ENCODE data around the gene WNK3. TPM values are rescaled to one million over a fixed set of nuclear protein-coding genes. Genes with fewer than 3 reads are reported as not detected.

WNK3 gene
- total and polyA plus RNA-seq, 10 of the 15 experiments (the other 5 are each of a cell fraction or from before 2014, with no cell fraction given), result 0.02 to 0.15 (median 0.03) TPM; not detected in 1

- no peak for TF ChIP-seq EGR1 (IDR thresholded peaks at IDR 0.05; ENCODE audit: borderline replicate concordance in 1 of 2, low read depth in 2 of 2, low read length in 2 of 2)
- no peak for TF ChIP-seq ZBTB4 (CRISPR knock-in tag; IDR thresholded peaks at IDR 0.05)
- TF ChIP-seq ELK1 (IDR thresholded peaks at IDR 0.05; ENCODE audit: low read depth, low read length), result no peak
- TF ChIP-seq GABPA (IDR thresholded peaks at IDR 0.05; ENCODE audit: low read depth), result no peak
- no peak for TF ChIP-seq MAX (IDR thresholded peaks at IDR 0.05; ENCODE audit: low read depth, low read length)
- peak; percentile 84 for TF ChIP-seq YY1 (IDR thresholded peaks at IDR 0.05; ENCODE audit: low read depth, low read length)
- TF ChIP-seq ATF7 (IDR thresholded peaks at IDR 0.05; ENCODE audit: low read depth), result 0 out of 2 replicates have a peak, but pooled peaks have one; percentile 30
- no peak for TF ChIP-seq MTA3 (IDR thresholded peaks at IDR 0.05; ENCODE audit: borderline replicate concordance, low read length)
- TF ChIP-seq PKNOX1 (IDR thresholded peaks at IDR 0.05), result no peak
- peak; percentile 39; the same call in 1 of the 2 replicates for TF ChIP-seq IKZF1 (conservative IDR thresholded peaks at IDR 0.05)
- TF ChIP-seq RELB (IDR thresholded peaks at IDR 0.05; ENCODE audit: low read depth), result no peak
- TF ChIP-seq JUNB (IDR thresholded peaks at IDR 0.05), result no peak
- peak; percentile 70 for TF ChIP-seq LARP7 (IDR thresholded peaks at IDR 0.05)
- no peak for TF ChIP-seq CBX5 (IDR thresholded peaks at IDR 0.05; ENCODE audit: low read depth)
- TF ChIP-seq ZBTB40 (IDR thresholded peaks at IDR 0.05; ENCODE audit: borderline replicate concordance), result no peak
- no peak for TF ChIP-seq ZNF274 (IDR thresholded peaks at IDR 0.05; ENCODE audit: insufficient read depth, insufficient read length)
Measured at GRCh38 chrX:54182864-54183613, 174.8 kb downstream of the WNK3 start, which contains the start of gene FAM120C (continued).

All from GM12878 (cell line).